Sigmoid colon (tissue), 4 donors: ENCODE results near the gene DISP2.

Source experiments
- POLR2A ChIP-seq, 2 donors: fragments of 450-650 bp; IDR thresholded peaks; one replicate each; pipeline ENCODE4 v1.6.1; 2016; ENCODE audit warnings: antibody characterized with exemption in 2 of 2, mild to moderate bottlenecking in 2 of 2, moderate library complexity in 2 of 2
- POLR2AphosphoS5 ChIP-seq, 4 donors: sonication (generic); formaldehyde crosslinking; IDR thresholded peaks; one replicate each; pipeline ENCODE4 v1.6.1; 2017; ENCODE audit warnings: antibody characterized with exemption in 4 of 4
- TF ChIP-seq, protein P1 (sequence below), 4 experiments: fragments of 450-650 bp in 3 of 4; fragments of 200-600 bp in 1 of 4; IDR thresholded peaks; one replicate each; pipeline ENCODE4 v1.5.1; 2016 to 2019; ENCODE audit warnings: antibody characterized with exemption in 4 of 4, mild to moderate bottlenecking in 3 of 4, moderate library complexity in 2 of 4

DNA sequence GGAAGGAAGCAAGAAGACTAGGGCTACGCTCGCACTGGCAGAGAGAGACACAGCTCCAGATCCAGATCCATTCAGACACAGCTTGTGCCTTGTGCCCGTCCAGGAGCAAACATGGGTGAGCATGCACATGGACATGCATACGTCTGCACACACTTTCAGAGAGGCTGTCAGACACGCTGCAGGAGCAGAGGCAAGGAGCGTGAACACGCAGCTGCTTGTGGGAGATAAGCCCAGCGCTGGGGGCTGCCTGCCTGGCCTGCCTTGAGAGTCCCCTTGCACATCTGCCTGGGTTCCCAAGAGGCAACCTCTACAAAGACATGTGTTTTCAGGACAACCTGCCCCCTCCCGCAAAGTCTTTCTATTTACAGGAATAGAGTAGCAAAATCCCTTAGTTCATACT is 69.2 kb downstream of the DISP2 start:
- TF ChIP-seq POLR2A (IDR thresholded peaks at IDR 0.05) (no peak), POLR2AphosphoS5 (IDR thresholded peaks at IDR 0.05) (no peak)
- TF ChIP-seq, protein P1, sequence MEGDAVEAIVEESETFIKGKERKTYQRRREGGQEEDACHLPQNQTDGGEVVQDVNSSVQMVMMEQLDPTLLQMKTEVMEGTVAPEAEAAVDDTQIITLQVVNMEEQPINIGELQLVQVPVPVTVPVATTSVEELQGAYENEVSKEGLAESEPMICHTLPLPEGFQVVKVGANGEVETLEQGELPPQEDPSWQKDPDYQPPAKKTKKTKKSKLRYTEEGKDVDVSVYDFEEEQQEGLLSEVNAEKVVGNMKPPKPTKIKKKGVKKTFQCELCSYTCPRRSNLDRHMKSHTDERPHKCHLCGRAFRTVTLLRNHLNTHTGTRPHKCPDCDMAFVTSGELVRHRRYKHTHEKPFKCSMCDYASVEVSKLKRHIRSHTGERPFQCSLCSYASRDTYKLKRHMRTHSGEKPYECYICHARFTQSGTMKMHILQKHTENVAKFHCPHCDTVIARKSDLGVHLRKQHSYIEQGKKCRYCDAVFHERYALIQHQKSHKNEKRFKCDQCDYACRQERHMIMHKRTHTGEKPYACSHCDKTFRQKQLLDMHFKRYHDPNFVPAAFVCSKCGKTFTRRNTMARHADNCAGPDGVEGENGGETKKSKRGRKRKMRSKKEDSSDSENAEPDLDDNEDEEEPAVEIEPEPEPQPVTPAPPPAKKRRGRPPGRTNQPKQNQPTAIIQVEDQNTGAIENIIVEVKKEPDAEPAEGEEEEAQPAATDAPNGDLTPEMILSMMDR (IDR thresholded peaks at IDR 0.05): no peak
